GM21528 (cell line): Measurements from ENCODE around the gene TMBIM4.
"Not testable (repeated sequence)": the region's sequence is repeated elsewhere in the genome, so short reads cannot be mapped to it uniquely, and the experiment has no call there.

Source experiments
- ATAC-seq: cut with Tn5 transposase; IDR thresholded peaks from one replicate; pipeline ENCODE4 v1.9.1; 2021; ENCODE audit warnings: mild to moderate bottlenecking, moderate library complexity; ENCODE audit not compliant: unreplicated experiment, low FRiP score

Gene TMBIM4, protein sequence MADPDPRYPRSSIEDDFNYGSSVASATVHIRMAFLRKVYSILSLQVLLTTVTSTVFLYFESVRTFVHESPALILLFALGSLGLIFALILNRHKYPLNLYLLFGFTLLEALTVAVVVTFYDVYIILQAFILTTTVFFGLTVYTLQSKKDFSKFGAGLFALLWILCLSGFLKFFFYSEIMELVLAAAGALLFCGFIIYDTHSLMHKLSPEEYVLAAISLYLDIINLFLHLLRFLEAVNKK

DNA sequence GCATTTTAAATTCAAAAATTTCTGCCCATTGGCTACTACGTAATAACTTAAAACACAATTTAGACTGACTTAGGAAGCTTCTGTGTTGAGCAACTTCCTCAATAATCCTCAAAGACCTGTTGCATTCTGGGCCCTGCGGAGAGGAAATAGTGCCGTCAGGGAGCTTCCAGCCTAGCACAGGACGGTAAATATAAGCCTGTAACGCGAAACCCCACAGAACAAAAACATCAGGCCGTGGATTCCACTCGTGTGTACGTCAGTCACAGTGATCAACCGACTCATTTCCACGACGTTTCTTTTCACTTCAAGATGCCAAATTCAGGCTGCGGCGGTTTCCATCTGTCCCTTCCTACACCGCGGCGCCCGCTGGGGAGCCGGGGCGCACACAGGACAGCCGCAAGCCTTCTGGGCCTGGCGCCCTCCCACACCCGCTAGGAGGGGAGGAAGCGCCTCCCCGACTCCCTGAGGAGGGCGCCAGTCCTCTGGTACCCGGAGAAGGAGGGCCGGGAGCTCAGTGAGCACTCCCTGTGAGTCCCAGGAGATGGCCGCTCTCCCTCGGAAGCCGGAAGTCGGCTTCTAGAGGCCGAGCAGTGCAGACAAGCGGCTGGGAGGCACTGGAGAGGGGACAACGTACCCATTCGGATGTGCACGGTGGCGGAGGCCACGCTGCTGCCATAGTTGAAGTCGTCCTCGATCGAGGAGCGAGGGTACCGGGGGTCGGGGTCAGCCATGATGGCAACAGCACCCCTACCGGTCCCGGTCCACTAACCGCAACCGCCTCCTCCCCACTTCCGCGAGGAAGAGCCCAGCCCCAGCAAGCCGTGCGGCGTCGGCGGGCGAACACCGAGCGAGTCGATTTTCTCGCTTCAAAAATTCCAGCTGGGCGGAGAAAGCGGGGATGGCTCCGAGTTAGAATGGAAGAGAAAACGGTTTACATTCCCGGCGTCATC lies at the start of gene TMBIM4:
Gene TMBIM4 (minus strand): TSS at position 776 of the 950 bp plus-strand sequence. CDS start 45 bp downstream, at position 731.
- ATAC-seq = peak; percentile 88

DNA sequence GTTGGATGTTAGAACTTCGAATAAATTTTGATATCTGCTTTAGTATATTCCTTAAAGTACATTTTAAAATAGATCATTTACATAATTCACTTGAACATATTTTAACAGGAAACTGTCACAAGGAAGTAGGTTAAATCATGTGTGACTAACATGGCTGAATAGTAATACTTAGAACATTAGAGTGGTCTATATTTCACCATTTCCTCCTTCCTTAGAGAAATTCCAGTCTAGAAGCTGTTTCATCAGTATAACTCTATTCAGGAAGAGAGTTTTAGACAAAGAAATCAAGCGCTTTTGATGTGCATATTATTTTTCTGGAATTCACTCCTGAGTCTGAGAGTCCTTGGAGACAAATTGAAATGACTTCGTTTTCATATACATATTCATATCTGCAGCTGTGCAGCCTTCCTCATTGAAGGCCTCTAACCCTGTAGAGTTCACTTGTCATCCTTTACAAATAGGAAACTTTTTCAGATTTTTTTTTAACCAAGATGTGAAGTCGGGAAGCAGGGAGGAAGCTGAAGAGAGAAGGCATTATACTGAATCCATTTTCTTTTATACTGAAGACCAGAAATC lies 47.6 kb upstream of the TMBIM4 start:
- no peak for ATAC-seq

DNA sequence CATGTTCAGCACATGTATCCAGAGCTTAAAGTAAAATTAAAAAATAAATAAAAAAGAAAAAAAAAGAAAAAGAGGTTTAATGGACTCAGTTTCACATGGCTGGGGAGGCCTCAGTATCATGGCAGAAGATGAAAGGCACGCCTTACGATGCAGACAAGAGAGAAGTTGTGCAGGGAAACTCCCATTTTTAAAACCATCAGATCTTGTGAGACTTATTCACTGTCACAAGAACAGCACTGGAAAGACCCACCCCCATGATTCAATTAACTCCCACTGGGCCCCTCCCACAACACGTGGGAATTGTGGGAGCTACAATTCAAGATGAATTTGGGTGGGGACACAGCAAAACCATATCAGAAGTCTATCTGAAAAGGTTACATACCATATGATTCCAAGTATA lies 43.2 kb upstream of the TMBIM4 start:
- ATAC-seq = not testable (repeated sequence)

DNA sequence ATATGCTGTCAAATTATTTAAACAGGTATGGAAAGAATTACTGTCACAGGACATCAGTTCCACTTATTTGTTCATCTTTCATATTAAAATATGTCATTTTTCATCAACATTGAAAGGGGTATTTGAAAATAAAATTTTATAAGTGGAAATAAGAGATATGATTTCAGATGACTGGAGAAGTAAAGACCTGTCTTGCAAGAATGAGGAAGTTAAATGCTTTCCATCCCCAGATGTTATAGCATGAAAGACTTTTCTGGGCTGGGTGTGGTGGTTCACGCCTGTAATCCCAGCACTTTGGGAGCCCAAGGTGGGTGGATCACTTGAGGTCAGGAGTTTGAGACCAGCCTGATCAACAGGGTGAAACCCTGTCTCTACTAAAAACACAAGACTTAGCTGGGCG lies 41.8 kb upstream of the TMBIM4 start:
- ATAC-seq = not testable (repeated sequence)

DNA sequence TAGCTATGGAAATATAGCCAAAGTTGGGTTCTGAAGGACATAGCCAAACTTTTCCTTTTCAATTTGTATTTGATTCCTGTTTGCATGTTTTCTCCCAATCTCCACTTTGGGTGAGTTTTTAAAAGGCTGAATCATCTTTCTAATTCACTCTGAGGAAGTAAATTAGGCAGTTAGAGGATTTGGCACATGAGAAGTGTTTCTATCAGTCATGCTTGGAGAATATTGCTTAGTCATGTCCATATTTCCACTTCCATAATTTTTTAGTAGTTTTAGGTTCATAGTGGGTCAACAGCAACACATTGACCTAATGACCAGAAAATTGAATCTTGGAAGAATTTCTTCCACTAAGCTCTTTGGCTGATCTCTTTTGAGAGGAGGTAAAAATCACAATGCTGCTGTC lies 41.0 kb upstream of the TMBIM4 start:
- ATAC-seq = no peak

DNA sequence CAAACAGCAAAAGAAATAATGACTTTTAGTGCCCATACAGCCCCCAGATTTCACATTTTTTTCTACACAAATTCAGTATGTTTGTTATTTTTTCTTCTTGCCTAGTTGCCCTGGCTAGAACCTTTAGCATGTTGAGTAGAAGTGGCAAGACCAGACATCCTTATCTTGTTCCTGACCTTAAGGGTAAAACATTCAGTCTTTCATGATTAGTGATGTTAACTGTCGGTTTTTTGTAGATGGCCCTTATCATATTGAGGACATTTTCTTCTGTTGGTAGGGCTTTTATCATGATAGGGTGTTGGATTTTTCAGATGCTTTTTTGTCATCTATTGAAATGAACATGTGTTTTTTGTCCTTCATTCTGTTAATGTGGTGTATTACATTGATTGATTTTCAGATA lies 36.3 kb upstream of the TMBIM4 start:
- no peak for ATAC-seq

DNA sequence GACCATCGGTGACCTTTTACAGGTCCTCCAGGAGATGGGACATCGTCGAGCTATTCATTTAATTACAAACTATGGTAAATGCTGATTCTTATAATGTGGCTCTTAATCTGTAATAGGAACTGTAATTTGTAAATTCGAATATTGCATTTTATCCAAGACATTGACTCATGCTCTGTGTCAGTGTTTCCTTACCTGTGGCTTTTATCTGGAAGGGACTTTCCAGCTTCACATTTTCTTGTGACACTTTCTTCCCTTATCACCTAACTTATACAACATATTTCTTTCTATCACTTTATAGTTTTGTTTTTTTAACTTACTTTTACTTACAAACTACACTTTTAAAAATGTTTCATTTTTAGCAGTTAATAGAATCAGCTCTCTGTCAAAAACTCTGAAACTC lies 34.0 kb upstream of the TMBIM4 start:
- ATAC-seq = no peak

DNA sequence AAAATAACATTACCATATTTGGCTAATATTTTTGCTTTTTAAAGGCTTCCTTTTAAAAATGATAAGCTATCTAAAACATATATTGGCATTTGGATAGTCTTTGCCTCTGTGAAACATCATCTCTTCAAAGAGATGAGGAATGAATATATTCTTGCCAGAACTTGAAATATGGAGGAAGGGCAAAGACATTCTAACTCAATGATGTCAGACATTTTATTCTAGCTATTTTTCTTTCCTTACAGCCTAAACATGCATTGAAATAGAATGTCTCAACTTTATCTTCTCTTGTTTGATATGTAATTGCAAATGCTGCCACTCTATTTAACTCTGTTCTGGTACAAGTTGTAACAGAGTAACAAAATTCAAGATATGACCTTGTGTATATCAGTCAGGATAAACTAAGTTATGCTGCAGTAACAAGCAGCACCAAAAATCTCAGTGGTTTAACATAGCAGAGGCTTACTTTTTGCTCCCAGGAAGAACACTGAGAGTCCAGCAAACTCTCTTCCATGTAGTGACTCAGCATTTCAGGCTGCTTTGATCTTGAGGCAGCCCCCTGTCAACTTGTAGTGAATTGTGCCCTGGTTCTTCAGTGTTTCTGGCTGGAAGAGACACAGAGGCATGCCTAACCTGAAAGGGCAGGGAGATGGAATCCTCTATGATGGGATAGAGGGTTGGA lies 30.2 kb upstream of the TMBIM4 start:
- no peak for ATAC-seq

DNA sequence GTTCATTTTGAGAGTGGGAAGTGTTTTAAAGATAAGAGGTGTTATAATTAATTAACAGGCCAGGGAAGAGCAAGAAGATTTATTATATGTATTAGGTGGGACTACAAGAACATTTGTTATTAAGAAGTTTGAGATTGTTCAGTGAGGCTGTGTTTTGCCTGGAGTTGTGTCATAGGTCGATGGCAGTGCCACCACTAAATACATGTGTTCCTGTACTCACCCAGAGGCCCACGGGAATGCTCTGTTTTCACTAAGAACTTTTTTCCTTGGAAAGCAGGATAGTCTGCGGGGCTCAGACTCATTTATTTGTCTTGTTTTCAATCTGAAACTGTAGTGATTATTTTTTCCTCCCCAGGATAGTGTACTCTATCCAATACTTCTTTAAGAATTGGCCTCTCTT lies 29.3 kb upstream of the TMBIM4 start:
- ATAC-seq = no peak

DNA sequence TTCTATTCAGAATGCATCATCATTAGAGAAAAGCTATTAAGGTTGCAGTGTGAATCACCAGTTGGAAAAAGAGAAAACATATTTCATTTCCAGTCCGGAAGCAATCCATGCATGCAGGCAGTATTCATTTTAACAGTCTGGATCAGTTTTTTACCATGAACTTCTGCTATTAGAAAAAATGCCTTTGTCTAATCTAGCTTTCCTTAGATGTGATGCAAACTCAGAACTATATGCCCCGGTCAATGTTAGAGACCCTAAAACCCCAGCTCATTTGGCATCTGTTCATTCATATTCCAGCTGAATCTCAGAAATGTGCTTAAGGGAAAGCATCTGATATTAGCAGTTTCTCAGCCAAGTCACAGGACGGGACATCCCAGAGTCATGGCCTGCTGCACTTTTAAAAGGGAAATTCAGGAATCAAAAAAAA lies 27.7 kb upstream of the TMBIM4 start:
- ATAC-seq = no peak

DNA sequence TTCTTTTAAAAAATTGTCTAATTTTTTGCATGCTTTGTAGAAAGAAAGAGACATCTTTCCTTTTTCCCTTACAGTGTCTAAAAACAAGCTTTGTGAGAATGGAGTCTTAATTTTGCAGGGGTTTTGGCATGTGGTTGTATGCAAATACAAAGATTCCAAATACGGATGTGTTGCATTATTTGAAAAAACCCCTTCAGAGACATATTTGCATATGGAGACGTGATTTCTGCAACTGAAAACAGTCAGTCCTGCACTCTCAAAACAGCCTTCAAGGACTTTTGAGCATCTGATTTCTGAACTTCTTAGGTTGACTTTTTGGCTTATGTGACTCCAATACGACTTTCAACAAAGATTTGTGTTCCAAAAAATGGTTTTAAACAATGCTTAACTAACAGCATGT lies 27.0 kb upstream of the TMBIM4 start:
- ATAC-seq = peak; percentile 80

DNA sequence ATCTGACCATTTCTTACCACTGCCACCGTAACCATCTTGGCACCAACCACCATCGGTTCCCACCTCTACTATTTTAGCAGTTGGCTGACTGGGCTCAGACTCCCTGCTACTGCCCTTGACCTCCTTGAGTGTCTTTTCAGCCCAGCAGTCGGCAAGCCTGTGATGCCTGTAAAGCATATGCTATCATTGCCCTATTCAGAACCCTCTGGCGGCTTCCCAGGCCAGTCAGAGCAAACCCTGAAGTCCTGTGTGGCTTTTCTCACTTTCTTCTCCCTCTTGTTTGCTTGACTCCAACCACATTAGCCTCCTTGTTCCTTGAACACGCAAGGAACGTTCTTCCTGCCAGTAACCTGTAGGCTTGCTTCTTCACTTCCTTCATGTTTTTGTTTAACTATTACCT lies 25.4 kb upstream of the TMBIM4 start:
- ATAC-seq = no peak

DNA sequence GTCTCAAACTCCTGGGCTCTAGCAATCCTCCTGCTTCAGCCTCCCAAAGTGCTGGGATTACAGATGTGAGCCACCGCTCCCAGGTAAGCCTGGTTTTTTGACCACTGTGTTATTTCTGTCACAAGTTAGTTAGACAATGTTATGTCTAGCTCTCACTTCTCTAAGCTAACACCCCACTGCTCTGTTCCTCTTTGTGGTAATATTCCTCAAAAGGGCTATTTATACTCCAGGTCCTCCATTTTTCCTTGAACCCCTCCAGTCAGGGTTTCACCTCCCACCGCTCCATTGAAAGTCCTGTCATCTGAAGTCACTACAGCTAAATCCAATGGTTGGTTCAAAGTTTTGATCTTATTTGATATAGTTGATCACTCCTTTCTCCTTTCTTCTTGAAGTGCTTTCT lies 24.3 kb upstream of the TMBIM4 start:
- ATAC-seq = no peak

DNA sequence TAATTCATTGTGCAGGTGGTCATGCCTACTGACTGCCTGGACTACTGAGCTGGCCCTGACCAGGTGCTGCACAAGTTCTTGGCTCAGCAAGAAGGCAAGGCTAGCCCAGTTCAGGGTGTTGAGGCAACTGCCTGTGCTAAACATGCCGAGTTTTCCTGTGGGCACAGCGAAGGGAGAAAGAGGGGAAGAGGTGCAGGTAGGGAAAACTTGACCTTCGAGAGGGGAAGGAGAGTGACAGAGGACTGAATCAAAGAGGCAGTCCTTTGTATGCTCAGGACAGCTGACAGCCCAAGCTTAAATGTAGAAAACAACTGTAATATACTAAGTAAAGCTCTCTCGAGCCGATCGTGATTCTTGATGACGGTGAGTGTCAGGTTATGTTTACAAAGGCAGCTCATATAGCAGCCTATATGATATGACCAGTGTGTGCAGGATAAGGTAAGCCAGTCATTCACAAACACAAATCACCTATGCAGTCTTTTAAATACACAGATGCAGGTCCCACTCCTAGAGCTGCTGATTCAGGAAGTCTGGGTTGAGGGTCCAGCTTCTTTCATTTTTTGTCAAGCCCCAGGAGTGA lies 21.8 kb upstream of the TMBIM4 start:
- ATAC-seq = no peak

DNA sequence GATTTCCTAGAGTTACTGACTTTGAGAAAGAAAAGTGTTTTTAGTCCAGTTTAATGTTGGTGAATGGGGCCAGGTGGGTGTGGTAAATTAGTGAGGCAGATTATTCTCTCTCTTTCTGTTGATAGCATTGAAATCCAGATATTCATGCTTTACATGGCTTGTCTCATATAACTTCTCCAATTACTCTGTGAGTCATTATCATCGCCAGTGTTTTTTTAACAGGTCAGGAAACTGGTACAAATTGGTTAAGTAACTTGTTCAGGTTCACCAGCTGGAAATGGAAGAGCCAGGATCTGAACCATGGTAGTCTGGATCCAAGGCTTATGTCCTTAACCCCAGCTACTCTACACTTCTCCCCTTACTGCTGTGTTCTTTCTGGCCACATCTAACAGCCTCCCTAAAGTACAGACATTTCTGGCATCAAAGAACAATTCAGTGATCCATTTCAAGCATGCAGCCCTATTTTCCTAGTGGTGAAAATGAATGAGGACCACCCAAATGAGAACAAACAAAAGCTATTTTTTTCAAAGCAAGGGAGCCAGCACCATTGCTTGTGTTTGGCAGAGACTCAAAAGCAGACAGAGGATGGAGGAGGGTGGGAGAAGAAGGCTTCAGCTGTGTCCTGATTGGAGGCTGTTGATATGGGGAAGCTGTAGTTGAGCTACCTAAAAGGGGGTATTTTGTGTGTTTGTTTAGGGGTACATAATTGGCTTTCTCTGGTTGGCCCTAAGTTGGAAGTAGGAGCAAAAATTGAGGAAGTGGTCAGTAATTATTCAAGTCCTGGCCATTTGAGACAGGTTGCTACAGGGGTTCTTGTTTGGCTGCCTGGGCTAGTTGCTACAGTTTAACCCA lies 20.9 kb upstream of the TMBIM4 start:
- no peak for ATAC-seq

DNA sequence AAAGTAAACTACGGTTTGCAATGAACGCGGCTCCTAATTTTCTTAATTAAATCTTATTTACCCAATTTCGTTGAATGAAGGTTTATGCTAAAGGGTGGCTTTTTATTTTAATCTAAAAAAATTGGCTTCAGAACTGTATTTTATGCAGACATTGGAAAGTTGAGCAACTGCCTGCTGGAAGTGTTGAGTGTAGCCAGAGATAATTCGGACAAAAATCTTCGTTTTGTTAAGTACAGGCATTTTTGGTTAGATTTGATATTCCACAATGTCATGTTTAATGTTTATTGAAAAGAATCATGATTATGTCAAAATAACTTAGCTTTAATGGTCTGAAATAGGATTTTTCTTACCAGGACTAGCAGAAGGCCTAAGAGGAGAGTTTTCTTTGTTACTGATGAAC lies 20.1 kb upstream of the TMBIM4 start:
- no peak for ATAC-seq

DNA sequence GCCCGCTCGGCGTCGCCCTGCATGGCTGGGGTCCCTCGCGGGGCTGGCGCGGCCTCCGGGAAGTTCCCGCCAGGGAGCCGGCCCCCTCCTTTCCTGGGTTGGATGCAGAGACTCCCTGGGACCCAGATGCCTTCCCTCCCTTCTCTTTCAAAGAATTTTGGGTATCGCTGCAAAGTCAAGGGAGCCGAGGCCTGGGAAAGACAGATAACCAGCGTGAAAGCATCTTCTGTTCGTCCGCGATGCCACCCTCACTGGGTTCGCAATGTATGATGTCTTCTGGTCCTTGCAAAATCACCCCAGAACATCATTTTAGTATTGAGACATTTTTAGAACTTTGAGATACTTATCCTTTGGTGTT lies 19.7 kb upstream of the TMBIM4 start:
- no peak for ATAC-seq

DNA sequence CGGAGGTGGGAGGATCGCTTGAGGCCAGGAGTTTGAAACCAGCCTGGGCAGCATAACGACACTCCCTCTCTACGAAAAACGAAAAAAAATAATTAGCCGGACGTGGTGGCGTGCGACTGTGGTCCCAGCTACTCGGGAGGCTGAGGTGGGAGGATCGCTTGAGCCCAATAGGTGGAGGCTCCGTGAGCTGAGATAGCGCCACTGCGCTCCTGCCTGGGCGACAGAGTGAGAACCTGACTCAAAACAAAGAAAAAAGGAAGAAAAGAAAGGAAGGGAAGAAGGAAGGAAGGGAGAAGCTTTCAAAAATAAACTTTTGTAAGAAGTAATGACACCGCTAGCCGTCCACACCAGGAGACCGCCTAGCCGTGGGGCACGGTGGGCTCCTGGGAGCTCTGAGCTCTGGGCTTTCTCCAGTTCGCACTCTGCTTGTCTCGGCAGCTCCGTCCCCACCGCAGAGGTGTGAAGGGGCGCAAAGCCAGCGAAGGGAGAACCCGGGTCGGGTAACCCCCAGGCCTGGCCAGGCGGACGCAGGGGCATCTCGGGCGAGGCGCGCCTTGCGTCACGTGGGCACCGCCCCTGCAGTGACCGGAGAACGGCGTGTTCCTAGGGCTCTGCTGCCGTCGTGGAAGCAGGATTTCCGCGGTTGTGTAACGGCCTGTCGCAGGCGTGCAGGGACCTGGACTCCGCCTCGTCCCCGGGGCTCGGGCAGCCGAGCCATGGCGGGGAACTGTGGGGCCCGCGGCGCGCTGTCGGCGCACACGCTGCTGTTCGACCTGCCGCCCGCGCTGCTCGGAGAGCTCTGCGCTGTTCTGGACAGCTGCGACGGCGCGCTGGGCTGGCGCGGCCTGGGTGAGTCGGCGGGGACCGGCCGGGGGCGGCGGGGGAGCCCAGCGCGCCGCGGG lies 19.0 kb upstream of the TMBIM4 start, which contains the start of gene IRAK3:
Gene IRAK3 (plus strand): TSS at position 631 of the 902 bp plus-strand sequence. CDS start 86 bp downstream, at position 717.
- peak; percentile 61 for ATAC-seq

DNA sequence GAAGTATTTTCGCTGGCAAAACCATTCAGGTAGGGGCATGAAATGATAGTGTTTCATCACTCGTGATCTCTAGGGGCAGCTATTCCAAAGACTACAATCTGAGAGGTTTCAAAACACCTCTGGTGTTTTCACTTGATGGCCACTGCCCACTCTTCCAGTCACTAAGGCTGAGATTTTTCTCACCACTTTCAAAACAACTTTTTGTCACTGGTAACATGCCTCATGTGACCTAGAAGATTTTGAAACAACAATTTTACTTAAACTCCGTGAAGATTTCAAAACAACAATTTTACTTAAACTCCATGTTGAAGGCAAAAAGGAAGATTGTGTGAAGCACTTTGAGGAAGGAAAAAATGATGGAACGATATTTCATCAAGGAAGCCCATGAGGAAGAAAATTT lies 18.0 kb upstream of the TMBIM4 start:
- ATAC-seq = no peak
